HCT116 (cell line): ENCODE data around the gene ATP2B1. TPM values are rescaled to one million over a fixed set of nuclear protein-coding genes. Genes with fewer than 3 reads are reported as not detected.

Source experiments
- ATAC-seq: fragments of 200-7000 bp; cut with Tn5 transposase; 2 replicates; pipeline ENCODE4 v1.9.1; 2020; ENCODE audit warnings: mild to moderate bottlenecking, moderate library complexity
- BruUV-seq: library from RNA; stranded (reverse); fragments of 400-500 nt; replicated peaks from 2 replicates; lab custom pipeline; 2021; lab: Mats Ljungman, UMichigan
- CTCF ChIA-PET: fragments of 300-600 bp; sonication (Branson Sonifier 250); formaldehyde crosslinking; loops from one replicate; lab custom pipeline; 2021; ENCODE audit warnings: antibody characterized with exemption; lab: Charles Lee
- POLR2A ChIA-PET: fragments of 300-600, 350-600 bp; sonication (Branson Sonifier 250); formaldehyde crosslinking; loops from one replicate; lab custom pipeline; 2021; ENCODE audit warnings: antibody characterized with exemption; lab: Charles Lee
- RAD21 ChIA-PET, 2 experiments: fragments of 300-600 bp; sonication (Branson Sonifier 250); formaldehyde crosslinking; loops; one replicate each; lab custom pipeline; 2023; ENCODE audit warnings: low total read pairs in 2 of 2; ENCODE audit not compliant: uncharacterized antibody in 2 of 2, unreplicated experiment in 2 of 2, low non-redundant PET in 1 of 2; lab: Charles Lee
- DNase-seq: peaks from one replicate; pipeline ENCODE4 v3.0.0-alpha.2; 2010; ENCODE audit warnings: low read depth, low spot score
- H2AFZ ChIP-seq: fragments of 200-600 bp; shearing (Covaris generic), sonication (generic); 2 replicates; pipeline ENCODE4 v1.6.1; 2017; ENCODE audit warnings: low read depth, mixed run types, mixed read lengths, antibody characterized with exemption, low read length; ENCODE audit not compliant: poor library complexity, severe bottlenecking
- H3K27ac ChIP-seq: 2 replicates; pipeline ENCODE4 v1.5.1; 2012; ENCODE audit warnings: low read depth, low read length
- H3K27me3 ChIP-seq: fragments of 200-600 bp; sonication (generic); 2 replicates; pipeline ENCODE4 v1.6.1; 2016; ENCODE audit warnings: mixed run types, low read length, mixed read lengths; ENCODE audit not compliant: insufficient read depth
- H3K36me3 ChIP-seq, 2 experiments: fragments of 200-500 bp in 1 of 2; fragments of 200-600 bp in 1 of 2; sonication (Bioruptor generic) in 1 of 2; sonication (generic) in 1 of 2; 2 replicates each; pipeline versions ENCODE4 v1.5.1 to v1.6.1; 2014 to 2016; ENCODE audit warnings: low read length in 2 of 2, inconsistent platforms in 1 of 2, mixed read lengths in 1 of 2, mixed run types in 1 of 2; ENCODE audit not compliant: insufficient read depth in 2 of 2, control insufficient read depth in 1 of 2
- H3K4me1 ChIP-seq, 2 experiments: fragments of 200-600 bp in 1 of 2; sonication (generic) in 1 of 2; 2 replicates each; pipeline versions ENCODE4 v1.5.1 to v1.6.1; 2012 to 2017; ENCODE audit warnings: low read length in 2 of 2, inconsistent platforms in 1 of 2, mild to moderate bottlenecking in 1 of 2, mixed read lengths in 1 of 2, mixed run types in 1 of 2, moderate library complexity in 1 of 2; ENCODE audit not compliant: insufficient read depth in 2 of 2, control insufficient read depth in 1 of 2
- H3K4me2 ChIP-seq: fragments of 200-600 bp; sonication (generic); 2 replicates; pipeline ENCODE4 v1.6.1; 2017; ENCODE audit warnings: mixed run types, low read length, mixed read lengths
- H3K4me3 ChIP-seq, 2 experiments: fragments of 200-600 bp in 1 of 2; sonication (generic) in 1 of 2; replicated peaks in 1 of 2; 2 replicates each; pipeline ENCODE4 v1.5.1; 2011 to 2016; ENCODE audit warnings: low read length in 2 of 2, control low read depth in 1 of 2, low read depth in 1 of 2, mild to moderate bottlenecking in 1 of 2, mixed read lengths in 1 of 2, mixed run types in 1 of 2
- H3K79me2 ChIP-seq: fragments of 200-600 bp; sonication (generic); 2 replicates; pipeline ENCODE4 v1.6.1; 2017; ENCODE audit warnings: mild to moderate bottlenecking, mixed run types, low read length, moderate library complexity, mixed read lengths; ENCODE audit not compliant: insufficient read depth
- H3K9ac ChIP-seq: fragments of 200-600 bp; sonication (generic); 2 replicates; pipeline ENCODE4 v1.6.1; 2016; ENCODE audit warnings: low read length, mixed read lengths
- H3K9me2 ChIP-seq: fragments of 200-600 bp; sonication (generic), shearing (Covaris generic); 2 replicates; pipeline ENCODE4 v1.6.1; 2017; ENCODE audit warnings: mixed run types, mild to moderate bottlenecking, moderate library complexity; ENCODE audit not compliant: insufficient read depth
- H3K9me3 ChIP-seq, 2 experiments: fragments of 200-500 bp in 1 of 2; fragments of 200-600 bp in 1 of 2; sonication (Bioruptor generic) in 1 of 2; sonication (generic) in 1 of 2; 2 replicates each; pipeline ENCODE4 v1.6.1; 2014 to 2017; ENCODE audit warnings: low read length in 2 of 2, mixed read lengths in 2 of 2, inconsistent platforms in 1 of 2, low read depth in 1 of 2, mild to moderate bottlenecking in 1 of 2, mixed run types in 1 of 2, moderate library complexity in 1 of 2; ENCODE audit not compliant: control insufficient read depth in 1 of 2, insufficient read depth in 1 of 2
- H4K20me1 ChIP-seq: fragments of 200-600 bp; sonication (generic), shearing (Covaris generic); 2 replicates; pipeline ENCODE4 v1.6.1; 2017; ENCODE audit warnings: mixed run types, mild to moderate bottlenecking, moderate library complexity; ENCODE audit not compliant: insufficient read depth
- CBX3 ChIP-seq: IDR thresholded peaks from 2 replicates; pipeline ENCODE4 v1.6.1; 2012; ENCODE audit warnings: low read depth
- ELF1 ChIP-seq: IDR thresholded peaks from 2 replicates; pipeline ENCODE4 v1.6.1; 2012; ENCODE audit warnings: low read depth, borderline replicate concordance
- EZH2phosphoT487 ChIP-seq: fragments of 200-600 bp; IDR thresholded peaks from 2 replicates; pipeline ENCODE4 v1.6.1; 2018; ENCODE audit warnings: antibody characterized with exemption, borderline replicate concordance
- FOSL1 ChIP-seq: IDR thresholded peaks from 2 replicates; pipeline ENCODE4 v1.6.1; 2012; ENCODE audit warnings: low read depth
- RAD21 ChIP-seq: IDR thresholded peaks from 2 replicates; pipeline ENCODE4 v1.6.1; 2012; ENCODE audit warnings: low read depth, mild to moderate bottlenecking
- SP1 ChIP-seq: IDR thresholded peaks from 2 replicates; pipeline ENCODE4 v1.6.1; 2012; ENCODE audit warnings: low read depth
- SRF ChIP-seq: IDR thresholded peaks from 2 replicates; pipeline ENCODE4 v1.6.1; 2012; ENCODE audit warnings: low read depth
- TCF7L2 ChIP-seq: IDR thresholded peaks from 2 replicates; pipeline ENCODE4 v1.7.0; 2011; ENCODE audit warnings: borderline replicate concordance, inconsistent platforms; ENCODE audit not compliant: insufficient read depth, insufficient read length; ENCODE audit errors: extremely low read depth
- ZNF274 ChIP-seq: fragments of 200-500 bp; sonication (Bioruptor generic); IDR thresholded peaks from 2 replicates; pipeline ENCODE4 v1.6.1; 2014; ENCODE audit warnings: mild to moderate bottlenecking, low read depth, low read length, inconsistent platforms
- intact Hi-C: fragments of 100-400 bp; cut with micrococcal nuclease; formaldehyde crosslinking; loops from 2 replicates; pipeline ENCODE4 v1.10.0; 2022
- total RNA-seq: library from RNA; stranded (reverse); gene quantifications from one replicate; pipeline ENCODE4 v1.2.1, GENCODE V29; 2021; ENCODE audit not compliant: unreplicated experiment
- TF ChIP-seq, protein P1 (sequence below): IDR thresholded peaks from 2 replicates; pipeline ENCODE4 v1.6.1; 2012; ENCODE audit warnings: low read depth
- TF ChIP-seq, protein P2 (sequence below), 3 experiments: fragments of 200-600 bp in 1 of 3; sonication (generic) in 1 of 3; IDR thresholded peaks in 2 of 3; conservative IDR thresholded peaks in 1 of 3; 2 replicates each; pipeline ENCODE4 v1.5.1; 2012 to 2017; ENCODE audit warnings: low read depth in 2 of 3, low read length in 2 of 3, antibody characterized with exemption in 1 of 3, borderline replicate concordance in 1 of 3, control low read depth in 1 of 3, mild to moderate bottlenecking in 1 of 3, mixed read lengths in 1 of 3, mixed run types in 1 of 3, moderate library complexity in 1 of 3; ENCODE audit not compliant: insufficient read depth in 1 of 3
- TF ChIP-seq, protein P3 (sequence below): IDR thresholded peaks from 2 replicates; pipeline ENCODE4 v1.6.1; 2012
- TF ChIP-seq, protein P4 (sequence below): IDR thresholded peaks from 2 replicates; pipeline ENCODE4 v1.6.1; 2012
- TF ChIP-seq, protein P5 (sequence below): IDR thresholded peaks from 2 replicates; pipeline ENCODE4 v1.6.1; 2011; ENCODE audit warnings: mild to moderate bottlenecking, low read length, moderate library complexity; ENCODE audit not compliant: insufficient replicate concordance; ENCODE audit errors: extremely low read depth

ATP2B1 gene
- total RNA-seq, 1 experiment from 2014 or later, result 62.4 TPM

DNA sequence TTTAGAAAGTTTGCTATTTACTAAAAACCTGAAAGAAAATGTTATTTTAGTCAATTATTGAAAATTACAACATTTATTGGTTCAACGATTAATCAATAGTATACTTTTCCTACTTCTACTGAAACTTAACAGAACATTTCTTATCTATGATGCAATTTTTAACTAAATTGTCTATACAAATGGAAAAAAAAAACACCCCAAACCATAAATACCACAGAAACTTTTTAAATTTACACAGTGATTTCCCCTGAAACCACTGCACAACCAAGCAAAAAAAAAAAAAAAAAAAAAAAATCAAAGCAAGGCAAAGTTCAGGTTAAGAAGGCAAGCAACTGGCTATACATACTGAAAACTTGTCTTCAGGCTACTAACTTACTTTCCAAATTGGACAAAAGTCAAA, 110.9 kb downstream of the ATP2B1 start:
- no TSS peak for BruUV-seq
- RAD21 ChIA-PET, result no interaction called here
- H2AFZ ChIP-seq, result no peak overlapping the region
- 0 out of 4 replicates have a peak, but pooled peaks cover 0 to 2% of the 10 kb centered on the region in 2 experiments for H3K36me3 ChIP-seq
- no peak for TF ChIP-seq RAD21
- TF ChIP-seq CBX3, result no peak
- TF ChIP-seq, protein P1, sequence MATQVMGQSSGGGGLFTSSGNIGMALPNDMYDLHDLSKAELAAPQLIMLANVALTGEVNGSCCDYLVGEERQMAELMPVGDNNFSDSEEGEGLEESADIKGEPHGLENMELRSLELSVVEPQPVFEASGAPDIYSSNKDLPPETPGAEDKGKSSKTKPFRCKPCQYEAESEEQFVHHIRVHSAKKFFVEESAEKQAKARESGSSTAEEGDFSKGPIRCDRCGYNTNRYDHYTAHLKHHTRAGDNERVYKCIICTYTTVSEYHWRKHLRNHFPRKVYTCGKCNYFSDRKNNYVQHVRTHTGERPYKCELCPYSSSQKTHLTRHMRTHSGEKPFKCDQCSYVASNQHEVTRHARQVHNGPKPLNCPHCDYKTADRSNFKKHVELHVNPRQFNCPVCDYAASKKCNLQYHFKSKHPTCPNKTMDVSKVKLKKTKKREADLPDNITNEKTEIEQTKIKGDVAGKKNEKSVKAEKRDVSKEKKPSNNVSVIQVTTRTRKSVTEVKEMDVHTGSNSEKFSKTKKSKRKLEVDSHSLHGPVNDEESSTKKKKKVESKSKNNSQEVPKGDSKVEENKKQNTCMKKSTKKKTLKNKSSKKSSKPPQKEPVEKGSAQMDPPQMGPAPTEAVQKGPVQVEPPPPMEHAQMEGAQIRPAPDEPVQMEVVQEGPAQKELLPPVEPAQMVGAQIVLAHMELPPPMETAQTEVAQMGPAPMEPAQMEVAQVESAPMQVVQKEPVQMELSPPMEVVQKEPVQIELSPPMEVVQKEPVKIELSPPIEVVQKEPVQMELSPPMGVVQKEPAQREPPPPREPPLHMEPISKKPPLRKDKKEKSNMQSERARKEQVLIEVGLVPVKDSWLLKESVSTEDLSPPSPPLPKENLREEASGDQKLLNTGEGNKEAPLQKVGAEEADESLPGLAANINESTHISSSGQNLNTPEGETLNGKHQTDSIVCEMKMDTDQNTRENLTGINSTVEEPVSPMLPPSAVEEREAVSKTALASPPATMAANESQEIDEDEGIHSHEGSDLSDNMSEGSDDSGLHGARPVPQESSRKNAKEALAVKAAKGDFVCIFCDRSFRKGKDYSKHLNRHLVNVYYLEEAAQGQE, result no peak
- no peak for TF ChIP-seq SRF
- no peak for TF ChIP-seq FOSL1
- no peak for TF ChIP-seq EZH2phosphoT487
- TF ChIP-seq, protein P2, sequence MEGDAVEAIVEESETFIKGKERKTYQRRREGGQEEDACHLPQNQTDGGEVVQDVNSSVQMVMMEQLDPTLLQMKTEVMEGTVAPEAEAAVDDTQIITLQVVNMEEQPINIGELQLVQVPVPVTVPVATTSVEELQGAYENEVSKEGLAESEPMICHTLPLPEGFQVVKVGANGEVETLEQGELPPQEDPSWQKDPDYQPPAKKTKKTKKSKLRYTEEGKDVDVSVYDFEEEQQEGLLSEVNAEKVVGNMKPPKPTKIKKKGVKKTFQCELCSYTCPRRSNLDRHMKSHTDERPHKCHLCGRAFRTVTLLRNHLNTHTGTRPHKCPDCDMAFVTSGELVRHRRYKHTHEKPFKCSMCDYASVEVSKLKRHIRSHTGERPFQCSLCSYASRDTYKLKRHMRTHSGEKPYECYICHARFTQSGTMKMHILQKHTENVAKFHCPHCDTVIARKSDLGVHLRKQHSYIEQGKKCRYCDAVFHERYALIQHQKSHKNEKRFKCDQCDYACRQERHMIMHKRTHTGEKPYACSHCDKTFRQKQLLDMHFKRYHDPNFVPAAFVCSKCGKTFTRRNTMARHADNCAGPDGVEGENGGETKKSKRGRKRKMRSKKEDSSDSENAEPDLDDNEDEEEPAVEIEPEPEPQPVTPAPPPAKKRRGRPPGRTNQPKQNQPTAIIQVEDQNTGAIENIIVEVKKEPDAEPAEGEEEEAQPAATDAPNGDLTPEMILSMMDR (IDR thresholded peaks at IDR 0.05 in 2 of 3, conservative IDR thresholded peaks at IDR 0.05 in 1 of 3; ENCODE audit: borderline replicate concordance in 1 of 3, insufficient read depth in 1 of 3, low read depth in 2 of 3, low read length in 2 of 3), result no peak
- no peak for TF ChIP-seq TCF7L2
- TF ChIP-seq, protein P3, sequence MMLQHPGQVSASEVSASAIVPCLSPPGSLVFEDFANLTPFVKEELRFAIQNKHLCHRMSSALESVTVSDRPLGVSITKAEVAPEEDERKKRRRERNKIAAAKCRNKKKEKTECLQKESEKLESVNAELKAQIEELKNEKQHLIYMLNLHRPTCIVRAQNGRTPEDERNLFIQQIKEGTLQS, result no peak
- TF ChIP-seq ZNF274, result no peak
- TF ChIP-seq, protein P4, sequence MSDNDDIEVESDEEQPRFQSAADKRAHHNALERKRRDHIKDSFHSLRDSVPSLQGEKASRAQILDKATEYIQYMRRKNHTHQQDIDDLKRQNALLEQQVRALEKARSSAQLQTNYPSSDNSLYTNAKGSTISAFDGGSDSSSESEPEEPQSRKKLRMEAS, result no peak
- no peak for TF ChIP-seq SP1
- TF ChIP-seq, protein P5, sequence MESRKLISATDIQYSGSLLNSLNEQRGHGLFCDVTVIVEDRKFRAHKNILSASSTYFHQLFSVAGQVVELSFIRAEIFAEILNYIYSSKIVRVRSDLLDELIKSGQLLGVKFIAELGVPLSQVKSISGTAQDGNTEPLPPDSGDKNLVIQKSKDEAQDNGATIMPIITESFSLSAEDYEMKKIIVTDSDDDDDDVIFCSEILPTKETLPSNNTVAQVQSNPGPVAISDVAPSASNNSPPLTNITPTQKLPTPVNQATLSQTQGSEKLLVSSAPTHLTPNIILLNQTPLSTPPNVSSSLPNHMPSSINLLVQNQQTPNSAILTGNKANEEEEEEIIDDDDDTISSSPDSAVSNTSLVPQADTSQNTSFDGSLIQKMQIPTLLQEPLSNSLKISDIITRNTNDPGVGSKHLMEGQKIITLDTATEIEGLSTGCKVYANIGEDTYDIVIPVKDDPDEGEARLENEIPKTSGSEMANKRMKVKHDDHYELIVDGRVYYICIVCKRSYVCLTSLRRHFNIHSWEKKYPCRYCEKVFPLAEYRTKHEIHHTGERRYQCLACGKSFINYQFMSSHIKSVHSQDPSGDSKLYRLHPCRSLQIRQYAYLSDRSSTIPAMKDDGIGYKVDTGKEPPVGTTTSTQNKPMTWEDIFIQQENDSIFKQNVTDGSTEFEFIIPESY, result no peak
- no peak for TF ChIP-seq ELF1
- no peaks in the 10 kb centered on the region for H3K27me3 ChIP-seq
- H3K9me2 ChIP-seq, result no peaks in the 10 kb centered on the region
- DNase-seq, result no peak
- ATAC-seq, result no peak
- no peaks in the 10 kb centered on the region for H3K79me2 ChIP-seq
- CTCF ChIA-PET, result no interaction called here
- H3K27ac ChIP-seq, result no peak overlapping the region
- POLR2A ChIA-PET, result interaction anchor here (1.0 kb wide), 1 partner anchor 11 kb away, joined by 3 read pairs; no protein-coding TSS in a partner anchor
- no peak overlapping the region for H3K4me2 ChIP-seq
- H3K9ac ChIP-seq, result no peak overlapping the region
- H3K4me1 ChIP-seq, result no peaks in the 10 kb centered on the region
- intact Hi-C loops, result no loop called here
- H4K20me1 ChIP-seq, result no peaks in the 10 kb centered on the region
- H3K4me3 ChIP-seq, result no peak overlapping the region
- H3K9me3 ChIP-seq, result no peaks in the 10 kb centered on the region
